Peyer's patch (tissue), 4 donors: ENCODE results near the gene PAFAH1B1.

Experiments used
- CTCF ChIP-seq, 6 experiments: fragments of 450-650 bp in 4 of 6; fragments of 200-600 bp in 2 of 6; sonication (generic) in 1 of 6; IDR thresholded peaks; one replicate each; pipeline ENCODE4 v1.5.1; 2017 to 2019; ENCODE audit warnings: antibody characterized with exemption in 6 of 6, mild to moderate bottlenecking in 3 of 6, moderate library complexity in 1 of 6
- POLR2A ChIP-seq, 2 donors: fragments of 450-650 bp; IDR thresholded peaks; one replicate each; pipeline ENCODE4 v1.5.1; 2017; ENCODE audit warnings: antibody characterized with exemption in 2 of 2, mild to moderate bottlenecking in 2 of 2, moderate library complexity in 2 of 2

GRCh38 chr17:2595716-2596115, 2.3 kb downstream of the PAFAH1B1 start:
- TF ChIP-seq POLR2A (IDR thresholded peaks at IDR 0.05): no peak
- no peak for TF ChIP-seq CTCF (IDR thresholded peaks at IDR 0.05)
